NT2/D1 (cell line): ENCODE results near the gene PTPRN2.

Experiments
- YY1 ChIP-seq: IDR thresholded peaks from 2 replicates; pipeline ENCODE4 v1.6.1; 2011; ENCODE audit not compliant: insufficient read length, insufficient read depth
- ZNF274 ChIP-seq: IDR thresholded peaks from 2 replicates; pipeline ENCODE4 v1.6.1; 2011; ENCODE audit warnings: mild to moderate bottlenecking, low read depth, low read length

GRCh38 chr7:158512869-158513268 is 74.8 kb downstream of the PTPRN2 start:
- TF ChIP-seq ZNF274 (no peak), YY1 (no peak)
